Adrenal gland (tissue), 12 donors: ENCODE data around the gene CD59. TPM values are rescaled to one million over a fixed set of nuclear protein-coding genes. Genes with fewer than 3 reads are reported as not detected.

Experiments used
- DNase-seq, 7 donors: peaks; one replicate each; pipeline ENCODE4 v3.0.0-alpha.2; 2019 to 2020
- H3K27ac ChIP-seq, 5 donors: fragments of 200-600 bp; sonication (generic) in 4 of 5; 1 replicate in 3 of 5; 2 replicates in 2 of 5; pipeline versions ENCODE4 v1.5.1 to v1.8.0; 2016 to 2020; ENCODE audit warnings: mild to moderate bottlenecking in 1 of 5
- H3K27me3 ChIP-seq: fragments of 200-600 bp; 2 replicates; pipeline ENCODE4 v1.8.0; 2021
- H3K36me3 ChIP-seq, 2 donors: fragments of 200-600 bp; replicated peaks in 1 of 2; 1 replicate in 1 of 2; 2 replicates in 1 of 2; pipeline versions ENCODE4 v1.5.1 to v1.8.0; 2018 to 2022
- H3K4me1 ChIP-seq, 2 donors: fragments of 200-600 bp; replicated peaks in 1 of 2; 1 replicate in 1 of 2; 2 replicates in 1 of 2; pipeline versions ENCODE4 v1.5.1 to v1.8.0; 2018 to 2021
- H3K4me3 ChIP-seq, 4 donors: fragments of 200-600 bp; sonication (generic) in 3 of 4; one replicate each; pipeline ENCODE4 v1.5.1; 2016 to 2018
- H3K9me3 ChIP-seq, 3 donors: fragments of 200-600 bp; sonication (generic) in 1 of 3; replicated peaks in 1 of 3; 1 replicate in 2 of 3; 2 replicates in 1 of 3; pipeline versions ENCODE4 v1.5.1 to v1.8.0; 2016 to 2021
- CTCF ChIP-seq, 6 experiments: fragments of 450-650 bp in 4 of 6; fragments of 200-600 bp in 2 of 6; sonication (generic) in 1 of 6; IDR thresholded peaks; 1 replicate in 5 of 6; 2 replicates in 1 of 6; pipeline versions ENCODE4 v1.5.1 to v1.8.0; 2016 to 2021; ENCODE audit warnings: antibody characterized with exemption in 6 of 6, mild to moderate bottlenecking in 2 of 6, moderate library complexity in 1 of 6
- POLR2A ChIP-seq, 2 donors: fragments of 450-650 bp; IDR thresholded peaks; one replicate each; pipeline ENCODE4 v1.6.1; 2017; ENCODE audit warnings: antibody characterized with exemption in 2 of 2, mild to moderate bottlenecking in 2 of 2, moderate library complexity in 1 of 2
- WGBS, 4 donors: extraction: QIAGEN DNeasy Blood & Tissue Kit in 2 of 4; methylation state at CpG; one replicate each; pipeline versions ENCODE4 v1.1.5 to v1.1.7; 2013 to 2017; 5-methylcytosine and 5-hydroxymethylcytosine counted together
- intact Hi-C, 2 donors: fragments of 100-400 bp; cut with DNase I; formaldehyde crosslinking; loops; one replicate each; pipeline versions ENCODE4 v1.14.1 to v1.15.0; 2022 to 2023
- polyA plus RNA-seq, 3 donors: library from polyadenylated mRNA; stranded (reverse); fragments of 200-250 nt in 2 of 3; fragments of 350-450 nt in 1 of 3; fragmentation: Illumina TruSeq in 1 of 3; extraction: RNeasy Lipid Tissue Mini Kit (QIAGEN cat#74804) in 1 of 3; gene quantifications; one replicate each; pipeline ENCODE4 v1.2.3, GENCODE V29; 2013 to 2014
- total RNA-seq, 9 donors: library from RNA; depleted of rRNA in 4 of 9; stranded (reverse); fragments of >200 nt in 4 of 9; fragments of 120-200 nt in 1 of 9; fragmentation: NEBNext Ultra II Directional in 1 of 9; extraction: Animal tissue kit (Norgen Biotek cat#: 25700) in 1 of 9; gene quantifications; one replicate each; pipeline versions ENCODE4 v1.1.0 to v1.2.4, GENCODE V29; 2013 to 2023
- donor health status: healthy with polysubstance abuse.
- donor health status: Bipolar disorder and iron deficiency.
- donor health status: DM: yes; HTN: yes; CAD: no.
- donor health status: DM: no; HTN: no; CAD: no.
- donor health status: DM: no; HTN: no; CAD: no.
- donor health status: DM: yes; HTN: yes; CAD: no.

The CD59 gene
- total and polyA plus RNA-seq, 12 donors, result 59.5 to 562 (median 405) TPM

- Histone ChIP-seq H3K36me3 (no peaks in the 10 kb centered on the region), H3K27ac (peak overlapping the region in 1 of 5 donors; percentile 87), H3K9me3 (no peaks in the 10 kb centered on the region), H3K27me3 (no peaks in the 10 kb centered on the region), H3K4me1 (peaks cover 5 to 19% of the 10 kb centered on the region in 2 donors), H3K4me3 (no peak overlapping the region)
- intact Hi-C loops, result loop anchor here (5.0 to 10.0 kb wide), 3 partner anchors 144 to 327 kb away; no protein-coding TSS in a partner anchor
- WGBS, 4 donors, result 75 to 88% (median 81%) methylated on average over 4 of the region's 4 CpGs
- DNase-seq, result no peak
- no peak for TF ChIP-seq CTCF (IDR thresholded peaks at IDR 0.05)
- no peak for TF ChIP-seq POLR2A (IDR thresholded peaks at IDR 0.05)
Observed at GRCh38 chr11:33689085-33689484, 47.1 kb downstream of the CD59 start.

- intact Hi-C loops, result loop anchor here (2.0 to 10.0 kb wide), 4 partner anchors 143 to 326 kb away; no protein-coding TSS in a partner anchor
- no peaks in the 10 kb centered on the region for H3K27me3 ChIP-seq
- H3K4me1 ChIP-seq, result peaks cover 5 to 19% of the 10 kb centered on the region in 2 donors
- H3K9me3 ChIP-seq, result no peaks in the 10 kb centered on the region
- TF ChIP-seq CTCF (IDR thresholded peaks at IDR 0.05), result peak; percentile 41 to 83 (median 74)
- TF ChIP-seq POLR2A (IDR thresholded peaks at IDR 0.05), result no peak
- DNase-seq, result peak; percentile 50 to 76 (median 62)
- no peak overlapping the region for H3K4me3 ChIP-seq
- H3K36me3 ChIP-seq, result no peaks in the 10 kb centered on the region
- 53 to 60% (median 57%) methylated on average over 2 of the region's 2 CpGs for whole genome bisulfite sequencing, 4 donors
- no peak overlapping the region for H3K27ac ChIP-seq
Observed at GRCh38 chr11:33687733-33688479, 48.3 kb downstream of the CD59 start.

GRCh38 chr11:33685082-33685481 is 51.1 kb downstream of the CD59 start:
- intact Hi-C loops, result loop anchor here (5.0 to 10.0 kb wide), 3 partner anchors 140 to 323 kb away; no protein-coding TSS in a partner anchor
- WGBS, 4 donors, result 65 to 82% (median 72%) methylated on average over 3 of the region's 3 CpGs
- no peak overlapping the region for H3K4me3 ChIP-seq
- no peak overlapping the region for H3K27ac ChIP-seq
- no peak for DNase-seq
- no peaks in the 10 kb centered on the region for H3K9me3 ChIP-seq
- peaks cover 0 to 2% of the 10 kb centered on the region in 2 donors for H3K4me1 ChIP-seq
- TF ChIP-seq CTCF (IDR thresholded peaks at IDR 0.05) (no peak), POLR2A (IDR thresholded peaks at IDR 0.05) (no peak)
- no peaks in the 10 kb centered on the region for H3K27me3 ChIP-seq
- no peaks in the 10 kb centered on the region for H3K36me3 ChIP-seq

- Histone ChIP-seq H3K4me3 (no peak overlapping the region), H3K9me3 (no peaks in the 10 kb centered on the region), H3K4me1 (no peaks in the 10 kb centered on the region), H3K36me3 (no peaks in the 10 kb centered on the region), H3K27ac (no peak overlapping the region), H3K27me3 (no peaks in the 10 kb centered on the region)
- WGBS, 4 donors, result 65 to 73% (median 72%) methylated on average over 5 of the region's 5 CpGs
- DNase-seq, result no peak
- TF ChIP-seq CTCF (IDR thresholded peaks at IDR 0.05) (no peak), POLR2A (IDR thresholded peaks at IDR 0.05) (no peak)
- intact Hi-C loops, result loop anchor here in 1 of 2 donors (5.0 to 10.0 kb wide), 2 partner anchors 139 to 312 kb away; no protein-coding TSS in a partner anchor
Observed at GRCh38 chr11:33684003-33684706, 52.1 kb downstream of the CD59 start.
